HepG2 (cell line): ENCODE measurements around the gene SORBS2. TPM values are rescaled to one million over a fixed set of nuclear protein-coding genes. Genes with fewer than 3 reads are reported as not detected.

Experiments used
- ATAC-seq: fragments of 200-7000 bp; cut with Tn5 transposase; 3 replicates; pipeline ENCODE4 v1.9.1; 2020; ENCODE audit warnings: mild to moderate bottlenecking, moderate library complexity
- BruUV-seq: library from RNA; stranded (reverse); fragments of 400-500 nt; replicated peaks from 2 replicates; lab custom pipeline; 2021; lab: Mats Ljungman, UMichigan
- CTCF ChIA-PET: fragments of 300-600 bp; formaldehyde crosslinking; extraction: SDS; loops from one replicate; lab custom pipeline; 2021; ENCODE audit warnings: low total read pairs, inconsistent platforms, low intra/inter-chr PET ratio; lab: Yijun Ruan, JAX
- POLR2A ChIA-PET: fragments of 350-600 bp; sonication (Branson Sonifier 250); formaldehyde crosslinking; loops from one replicate; lab custom pipeline; 2020; ENCODE audit warnings: antibody characterized with exemption, inconsistent platforms; lab: Yijun Ruan, JAX
- DNase-seq: peaks from one replicate; pipeline ENCODE4 v3.0.0-alpha.2; 2015; ENCODE audit warnings: low spot score
- FAIRE-seq: peaks from 3 replicates; lab custom pipeline; 2011; peaks lifted over from hg19 to GRCh38; lab: Jason Lieb, UNC
- H2AFZ ChIP-seq: one replicate; pipeline ENCODE4 v1.6.1; 2011; ENCODE audit warnings: low read length, inconsistent platforms
- H3K27ac ChIP-seq: fragments of 300-600 bp; 3 replicates; pipeline ENCODE4 v1.8.0; 2011; ENCODE audit warnings: mixed run types, mild to moderate bottlenecking, mixed read lengths, low read length, inconsistent platforms; ENCODE audit not compliant: insufficient read depth; ENCODE audit errors: extremely low read length
- H3K27me3 ChIP-seq, 2 experiments: fragments of 200-600 bp in 1 of 2; 2 replicates in 1 of 2; 3 replicates in 1 of 2; pipeline versions ENCODE4 v1.6.0 to v1.8.0; 2011; ENCODE audit warnings: low read length in 2 of 2, mild to moderate bottlenecking in 2 of 2, moderate library complexity in 2 of 2, inconsistent platforms in 1 of 2; ENCODE audit not compliant: insufficient read depth in 2 of 2, control insufficient read depth in 1 of 2
- H3K36me3 ChIP-seq, 2 experiments: fragments of 200-600 bp in 1 of 2; replicated peaks in 1 of 2; 2 replicates in 1 of 2; 3 replicates in 1 of 2; pipeline versions ENCODE4 v1.5.1 to v1.8.0; 2011; ENCODE audit warnings: low read length in 2 of 2, inconsistent platforms in 1 of 2; ENCODE audit not compliant: insufficient read depth in 2 of 2, control insufficient read depth in 1 of 2
- H3K4me1 ChIP-seq: 2 replicates; pipeline ENCODE4 v1.5.1; 2012; ENCODE audit warnings: low read length, inconsistent platforms; ENCODE audit not compliant: insufficient read depth
- H3K4me2 ChIP-seq: 2 replicates; pipeline ENCODE4 v1.6.0; 2011; ENCODE audit warnings: low read depth, low read length, inconsistent platforms
- H3K4me3 ChIP-seq, 3 experiments: fragments of 200-600 bp in 1 of 3; sonication (generic), shearing (Covaris generic) in 1 of 3; replicated peaks in 1 of 3; 2 replicates each; pipeline ENCODE4 v1.5.1; 2011 to 2016; ENCODE audit warnings: low read length in 3 of 3, inconsistent platforms in 2 of 3, low read depth in 2 of 3, mild to moderate bottlenecking in 2 of 3, control low read depth in 1 of 3, mixed read lengths in 1 of 3; ENCODE audit not compliant: insufficient read depth in 1 of 3
- H3K79me2 ChIP-seq: one replicate; pipeline ENCODE4 v1.6.1; 2011; ENCODE audit warnings: low read length, inconsistent platforms; ENCODE audit not compliant: insufficient read depth
- H3K9ac ChIP-seq: 2 replicates; pipeline ENCODE4 v1.6.0; 2011; ENCODE audit warnings: mild to moderate bottlenecking, low read depth, low read length, inconsistent platforms; ENCODE audit not compliant: insufficient read depth
- H3K9me3 ChIP-seq: 2 replicates; pipeline ENCODE4 v1.5.1; 2012; ENCODE audit warnings: mild to moderate bottlenecking, low read length
- H4K20me1 ChIP-seq: 2 replicates; pipeline ENCODE4 v1.6.0; 2011; ENCODE audit warnings: inconsistent platforms, mild to moderate bottlenecking, low read length, moderate library complexity; ENCODE audit not compliant: insufficient read depth
- ATAD3A ChIP-seq: sonication (generic); formaldehyde crosslinking; IDR thresholded peaks from 2 replicates; pipeline ENCODE4 v1.4.0; 2020; ENCODE audit warnings: missing genetic modification reagents
- HDAC2 ChIP-seq: sonication (generic); formaldehyde crosslinking; IDR thresholded peaks from 2 replicates; pipeline ENCODE4 v1.4.0; 2020; ENCODE audit warnings: missing genetic modification reagents
- IRF2 ChIP-seq: IDR thresholded peaks from 2 replicates; pipeline ENCODE4 v1.6.1; 2018; ENCODE audit warnings: missing genetic modification reagents, missing compliant biosample characterization
- NFYC ChIP-seq: IDR thresholded peaks from 2 replicates; pipeline ENCODE4 v1.6.1; 2016; ENCODE audit warnings: missing genetic modification reagents, missing compliant biosample characterization
- NR2C2 ChIP-seq: sonication (generic); formaldehyde crosslinking; IDR thresholded peaks from 2 replicates; pipeline ENCODE4 v1.4.0; 2020; ENCODE audit warnings: missing genetic modification reagents, mild to moderate bottlenecking, moderate library complexity, borderline replicate concordance
- PAWR ChIP-seq: sonication (generic); formaldehyde crosslinking; IDR thresholded peaks from 2 replicates; pipeline ENCODE4 v1.4.0; 2020; ENCODE audit warnings: missing genetic modification reagents, mild to moderate bottlenecking, borderline replicate concordance
- RFX3 ChIP-seq: IDR thresholded peaks from 2 replicates; pipeline ENCODE4 v1.6.1; 2016; ENCODE audit warnings: missing biosample characterization, missing genetic modification reagents
- SIX1 ChIP-seq: sonication (generic); formaldehyde crosslinking; IDR thresholded peaks from 2 replicates; pipeline ENCODE4 v1.4.0; 2020; ENCODE audit warnings: missing genetic modification reagents, borderline replicate concordance
- SMAD1 ChIP-seq: sonication (generic); formaldehyde crosslinking; IDR thresholded peaks from 2 replicates; pipeline ENCODE4 v1.4.0; 2020; ENCODE audit warnings: missing genetic modification reagents, low read depth, mild to moderate bottlenecking, borderline replicate concordance
- SMYD3 ChIP-seq: sonication (generic); formaldehyde crosslinking; IDR thresholded peaks from 2 replicates; pipeline ENCODE4 v1.8.1; 2023; ENCODE audit warnings: mild to moderate bottlenecking, missing genetic modification reagents
- TCF7 ChIP-seq: sonication (generic); IDR thresholded peaks from 2 replicates; pipeline ENCODE4 v1.6.1; 2016; ENCODE audit warnings: antibody characterized with exemption, low read depth
- ZKSCAN5 ChIP-seq: sonication (generic); formaldehyde crosslinking; IDR thresholded peaks from 2 replicates; pipeline ENCODE4 v1.5.1; 2020; ENCODE audit warnings: mild to moderate bottlenecking, missing genetic modification reagents
- ZNF44 ChIP-seq: sonication (generic); formaldehyde crosslinking; IDR thresholded peaks from 2 replicates; pipeline ENCODE4 v1.5.1; 2020; ENCODE audit warnings: mild to moderate bottlenecking, missing genetic modification reagents
- ZNF460 ChIP-seq: sonication (generic); formaldehyde crosslinking; IDR thresholded peaks from 2 replicates; pipeline ENCODE4 v1.5.1; 2020; ENCODE audit warnings: missing genetic modification reagents, mild to moderate bottlenecking, borderline replicate concordance
- ZNF549 ChIP-seq: sonication (generic); formaldehyde crosslinking; IDR thresholded peaks from 2 replicates; pipeline ENCODE4 v1.5.0; 2020; ENCODE audit warnings: missing genetic modification reagents
- ZNF674 ChIP-seq: sonication (generic); formaldehyde crosslinking; IDR thresholded peaks from 2 replicates; pipeline ENCODE4 v1.5.0; 2020; ENCODE audit warnings: low read depth, mild to moderate bottlenecking, missing genetic modification reagents
- WGBS: methylation state at CpG from one replicate; pipeline ENCODE4 v1.1.6; 2017; ENCODE audit warnings: low lambda C conversion rate; 5-methylcytosine and 5-hydroxymethylcytosine counted together
- in situ Hi-C: cut with HindIII; loops from 2 replicates; pipeline ENCODE4 v1.10.0; 2017; ENCODE audit warnings: low pct_unique_long_range_greater_than_20kb; ENCODE audit not compliant: extremely low pct_ligation_motif_present
- intact Hi-C: fragments of 100-400 bp; cut with micrococcal nuclease; formaldehyde crosslinking; loops from one replicate; pipeline ENCODE4 v1.10.0; 2022; ENCODE audit not compliant: unreplicated experiment
- polyA plus RNA-seq, 8 experiments: library from polyadenylated mRNA; depleted of rRNA in 3 of 8; stranded (reverse) in 7 of 8; unstranded in 1 of 8; fragments of >200 nt; fragmentation: Illumina TruSeq in 4 of 8; extraction: Trizol in 4 of 8; gene quantifications; 2 replicates each; pipeline versions ENCODE4 v1.2.1 to v1.2.3, GENCODE V29; 2011 to 2016; ENCODE audit warnings: low read depth in 4 of 8, missing spikeins in 1 of 8, mixed read lengths in 1 of 8; ENCODE audit not compliant: insufficient read depth in 1 of 8
- total RNA-seq, 5 experiments: library from RNA; depleted of rRNA; stranded (reverse); fragments of >200 nt; fragmentation: Illumina TruSeq; extraction: Trizol; gene quantifications; 2 replicates each; pipeline ENCODE4 v1.2.3, GENCODE V29; 2016; ENCODE audit warnings: low read depth in 1 of 5
- TF ChIP-seq, protein P1 (sequence below): sonication (generic); formaldehyde crosslinking; IDR thresholded peaks from 2 replicates; pipeline ENCODE4 v1.4.0; 2020; ENCODE audit warnings: mild to moderate bottlenecking, low read depth, missing genetic modification reagents
- TF ChIP-seq, protein P2 (sequence below): IDR thresholded peaks from 2 replicates; pipeline ENCODE4 v1.6.1; 2016; ENCODE audit warnings: missing genetic modification reagents, missing compliant biosample characterization
- TF ChIP-seq, protein P3 (sequence below): sonication (generic); formaldehyde crosslinking; IDR thresholded peaks from 2 replicates; pipeline ENCODE4 v1.5.0; 2020; ENCODE audit warnings: mild to moderate bottlenecking, missing genetic modification reagents
- TF ChIP-seq, protein P4 (sequence below): sonication (generic); formaldehyde crosslinking; IDR thresholded peaks from 2 replicates; pipeline ENCODE4 v1.4.0; 2020; ENCODE audit warnings: missing genetic modification reagents

The SORBS2 gene
- total and polyA plus RNA-seq, 2 of the 13 experiments (the other 11 are each of a cell fraction or from before 2014, with no cell fraction given), result 25.0 to 80.5 TPM

DNA sequence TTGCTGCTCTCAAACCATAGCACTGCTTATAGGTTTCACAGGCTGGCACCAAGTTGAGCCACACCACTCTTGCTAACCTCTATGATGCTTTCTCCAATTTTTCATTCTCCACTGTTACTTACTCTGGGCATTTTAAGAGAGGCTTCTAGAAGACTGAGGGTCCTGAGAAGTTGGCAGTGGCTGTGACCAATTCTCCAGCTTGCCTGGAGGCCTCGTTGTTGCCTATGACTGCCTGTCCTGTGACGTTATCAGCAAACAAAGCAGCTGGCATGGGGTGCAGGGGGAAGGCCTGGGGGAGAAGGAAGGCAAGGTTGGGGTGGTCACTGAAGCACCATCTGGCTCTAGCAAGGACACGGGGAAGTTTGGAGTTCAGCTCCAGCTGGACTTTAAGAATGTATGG, 246.3 kb downstream of the SORBS2 start (continued):
- TF ChIP-seq, protein P1, sequence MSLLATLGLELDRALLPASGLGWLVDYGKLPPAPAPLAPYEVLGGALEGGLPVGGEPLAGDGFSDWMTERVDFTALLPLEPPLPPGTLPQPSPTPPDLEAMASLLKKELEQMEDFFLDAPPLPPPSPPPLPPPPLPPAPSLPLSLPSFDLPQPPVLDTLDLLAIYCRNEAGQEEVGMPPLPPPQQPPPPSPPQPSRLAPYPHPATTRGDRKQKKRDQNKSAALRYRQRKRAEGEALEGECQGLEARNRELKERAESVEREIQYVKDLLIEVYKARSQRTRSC, result no peak
- TF ChIP-seq NR2C2 (CRISPR knock-in tag) (no peak), ZNF44 (CRISPR knock-in tag) (no peak), NFYC (CRISPR knock-in tag) (no peak), SMYD3 (CRISPR knock-in tag) (no peak), PAWR (CRISPR knock-in tag) (no peak), ZNF674 (CRISPR knock-in tag) (no peak)
- TF ChIP-seq, protein P2, sequence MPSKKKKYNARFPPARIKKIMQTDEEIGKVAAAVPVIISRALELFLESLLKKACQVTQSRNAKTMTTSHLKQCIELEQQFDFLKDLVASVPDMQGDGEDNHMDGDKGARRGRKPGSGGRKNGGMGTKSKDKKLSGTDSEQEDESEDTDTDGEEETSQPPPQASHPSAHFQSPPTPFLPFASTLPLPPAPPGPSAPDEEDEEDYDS (CRISPR knock-in tag), result no peak

DNA sequence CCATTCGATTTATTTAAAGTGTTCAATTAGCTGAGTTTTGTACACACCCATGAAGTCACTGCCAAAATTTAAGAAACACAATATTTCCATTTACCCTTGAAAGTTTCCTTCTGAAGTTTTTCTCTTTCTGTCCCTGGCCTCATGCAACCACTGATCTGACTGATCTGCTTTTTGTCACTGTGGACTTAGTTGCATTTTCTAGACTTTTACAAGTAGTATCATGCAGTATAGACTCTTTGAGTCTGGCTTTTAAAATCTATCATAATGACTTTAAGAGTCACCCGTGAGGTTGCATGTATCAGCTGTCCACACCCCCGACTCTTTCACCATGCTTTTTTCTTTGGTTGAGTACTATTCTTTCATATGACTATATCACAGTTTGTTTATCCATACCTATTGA, 247.6 kb downstream of the SORBS2 start:
- no peaks in the 10 kb centered on the region for H4K20me1 ChIP-seq
- H3K27me3 ChIP-seq, result no peaks in the 10 kb centered on the region; a peak in 1 of 5 replicates
- DNase-seq (no peak), FAIRE-seq (no peak), ATAC-seq (no peak)
- no peaks in the 10 kb centered on the region for H3K36me3 ChIP-seq
- in situ Hi-C loops, result no loop called here
- intact Hi-C loops, result no loop called here
- BruUV-seq, result no TSS peak
- H2AFZ ChIP-seq, result no peak overlapping the region
- no peaks in the 10 kb centered on the region for H3K79me2 ChIP-seq
- no peak overlapping the region for H3K4me2 ChIP-seq
- peaks cover 52% of the 10 kb centered on the region for H3K4me1 ChIP-seq
- H3K9me3 ChIP-seq, result no peaks in the 10 kb centered on the region
- CTCF ChIA-PET, result no interaction called here
- no peak overlapping the region for H3K9ac ChIP-seq
- no peak overlapping the region for H3K4me3 ChIP-seq
- whole genome bisulfite sequencing, result 73% methylated on average over 3 of the region's 3 CpGs
- no peak overlapping the region for H3K27ac ChIP-seq
- POLR2A ChIA-PET, result no interaction called here
- TF ChIP-seq SMAD1 (CRISPR knock-in tag) (no peak), IRF2 (CRISPR knock-in tag) (no peak), RFX3 (CRISPR knock-in tag) (no peak), HDAC2 (no peak), ZNF549 (CRISPR knock-in tag) (no peak), ATAD3A (CRISPR knock-in tag) (no peak), ZNF460 (CRISPR knock-in tag) (no peak), SIX1 (CRISPR knock-in tag) (no peak), TCF7 (no peak), ZKSCAN5 (CRISPR knock-in tag) (no peak)
- TF ChIP-seq, protein P3, sequence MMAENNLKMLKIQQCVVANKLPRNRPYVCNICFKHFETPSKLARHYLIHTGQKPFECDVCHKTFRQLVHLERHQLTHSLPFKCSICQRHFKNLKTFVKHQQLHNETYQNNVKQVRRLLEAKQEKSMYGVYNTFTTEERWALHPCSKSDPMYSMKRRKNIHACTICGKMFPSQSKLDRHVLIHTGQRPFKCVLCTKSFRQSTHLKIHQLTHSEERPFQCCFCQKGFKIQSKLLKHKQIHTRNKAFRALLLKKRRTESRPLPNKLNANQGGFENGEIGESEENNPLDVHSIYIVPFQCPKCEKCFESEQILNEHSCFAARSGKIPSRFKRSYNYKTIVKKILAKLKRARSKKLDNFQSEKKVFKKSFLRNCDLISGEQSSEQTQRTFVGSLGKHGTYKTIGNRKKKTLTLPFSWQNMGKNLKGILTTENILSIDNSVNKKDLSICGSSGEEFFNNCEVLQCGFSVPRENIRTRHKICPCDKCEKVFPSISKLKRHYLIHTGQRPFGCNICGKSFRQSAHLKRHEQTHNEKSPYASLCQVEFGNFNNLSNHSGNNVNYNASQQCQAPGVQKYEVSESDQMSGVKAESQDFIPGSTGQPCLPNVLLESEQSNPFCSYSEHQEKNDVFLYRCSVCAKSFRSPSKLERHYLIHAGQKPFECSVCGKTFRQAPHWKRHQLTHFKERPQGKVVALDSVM, result no peak
- TF ChIP-seq, protein P4, sequence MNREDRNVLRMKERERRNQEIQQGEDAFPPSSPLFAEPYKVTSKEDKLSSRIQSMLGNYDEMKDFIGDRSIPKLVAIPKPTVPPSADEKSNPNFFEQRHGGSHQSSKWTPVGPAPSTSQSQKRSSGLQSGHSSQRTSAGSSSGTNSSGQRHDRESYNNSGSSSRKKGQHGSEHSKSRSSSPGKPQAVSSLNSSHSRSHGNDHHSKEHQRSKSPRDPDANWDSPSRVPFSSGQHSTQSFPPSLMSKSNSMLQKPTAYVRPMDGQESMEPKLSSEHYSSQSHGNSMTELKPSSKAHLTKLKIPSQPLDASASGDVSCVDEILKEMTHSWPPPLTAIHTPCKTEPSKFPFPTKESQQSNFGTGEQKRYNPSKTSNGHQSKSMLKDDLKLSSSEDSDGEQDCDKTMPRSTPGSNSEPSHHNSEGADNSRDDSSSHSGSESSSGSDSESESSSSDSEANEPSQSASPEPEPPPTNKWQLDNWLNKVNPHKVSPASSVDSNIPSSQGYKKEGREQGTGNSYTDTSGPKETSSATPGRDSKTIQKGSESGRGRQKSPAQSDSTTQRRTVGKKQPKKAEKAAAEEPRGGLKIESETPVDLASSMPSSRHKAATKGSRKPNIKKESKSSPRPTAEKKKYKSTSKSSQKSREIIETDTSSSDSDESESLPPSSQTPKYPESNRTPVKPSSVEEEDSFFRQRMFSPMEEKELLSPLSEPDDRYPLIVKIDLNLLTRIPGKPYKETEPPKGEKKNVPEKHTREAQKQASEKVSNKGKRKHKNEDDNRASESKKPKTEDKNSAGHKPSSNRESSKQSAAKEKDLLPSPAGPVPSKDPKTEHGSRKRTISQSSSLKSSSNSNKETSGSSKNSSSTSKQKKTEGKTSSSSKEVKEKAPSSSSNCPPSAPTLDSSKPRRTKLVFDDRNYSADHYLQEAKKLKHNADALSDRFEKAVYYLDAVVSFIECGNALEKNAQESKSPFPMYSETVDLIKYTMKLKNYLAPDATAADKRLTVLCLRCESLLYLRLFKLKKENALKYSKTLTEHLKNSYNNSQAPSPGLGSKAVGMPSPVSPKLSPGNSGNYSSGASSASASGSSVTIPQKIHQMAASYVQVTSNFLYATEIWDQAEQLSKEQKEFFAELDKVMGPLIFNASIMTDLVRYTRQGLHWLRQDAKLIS (CRISPR knock-in tag), result no peak
